Measurements from ENCODE around the gene GHITM.

The GHITM gene

DNA sequence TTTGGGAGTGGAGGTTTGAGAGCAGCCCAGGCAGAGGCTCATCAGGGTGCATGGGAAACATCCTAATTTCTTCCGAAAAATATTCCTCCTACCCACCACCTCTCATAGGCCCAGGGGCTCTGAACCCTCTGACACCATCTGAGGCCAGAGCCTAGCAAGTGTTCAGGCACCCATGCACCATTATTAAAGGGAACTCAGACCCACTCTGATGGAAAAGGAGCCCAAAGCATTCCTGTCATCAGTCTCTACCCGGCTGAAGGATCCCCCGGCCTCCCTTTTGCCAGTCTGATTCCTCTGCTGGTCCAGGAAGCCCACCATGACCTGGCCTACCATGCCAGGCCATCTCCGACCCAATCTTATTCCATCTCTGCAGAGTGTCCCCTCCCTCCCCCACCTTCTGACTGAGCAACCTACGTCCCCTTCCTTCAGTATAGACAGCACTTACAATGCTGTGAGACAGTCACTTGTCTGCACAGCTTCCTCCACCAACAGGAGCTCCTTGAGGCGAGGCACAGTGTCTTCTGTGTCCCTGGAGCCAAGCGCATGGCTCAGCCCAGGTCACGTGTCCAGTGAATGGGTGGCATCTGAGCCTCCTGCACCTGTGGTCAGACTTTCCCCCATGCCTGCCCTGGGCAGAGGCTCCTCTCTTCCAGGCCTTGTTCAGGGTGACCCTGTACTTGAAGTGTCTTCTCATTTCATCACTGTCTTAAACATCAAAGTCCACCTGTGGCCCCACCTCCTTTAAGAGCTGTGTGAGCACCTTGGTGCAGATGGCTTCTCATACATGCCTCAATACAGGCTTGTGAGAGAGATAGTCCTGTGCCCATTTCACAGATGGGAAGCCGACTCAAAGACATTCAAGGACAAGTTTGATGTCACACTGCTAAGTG lies 33.4 kb downstream of the GHITM start:
- TF ChIP-seq, protein P1, sequence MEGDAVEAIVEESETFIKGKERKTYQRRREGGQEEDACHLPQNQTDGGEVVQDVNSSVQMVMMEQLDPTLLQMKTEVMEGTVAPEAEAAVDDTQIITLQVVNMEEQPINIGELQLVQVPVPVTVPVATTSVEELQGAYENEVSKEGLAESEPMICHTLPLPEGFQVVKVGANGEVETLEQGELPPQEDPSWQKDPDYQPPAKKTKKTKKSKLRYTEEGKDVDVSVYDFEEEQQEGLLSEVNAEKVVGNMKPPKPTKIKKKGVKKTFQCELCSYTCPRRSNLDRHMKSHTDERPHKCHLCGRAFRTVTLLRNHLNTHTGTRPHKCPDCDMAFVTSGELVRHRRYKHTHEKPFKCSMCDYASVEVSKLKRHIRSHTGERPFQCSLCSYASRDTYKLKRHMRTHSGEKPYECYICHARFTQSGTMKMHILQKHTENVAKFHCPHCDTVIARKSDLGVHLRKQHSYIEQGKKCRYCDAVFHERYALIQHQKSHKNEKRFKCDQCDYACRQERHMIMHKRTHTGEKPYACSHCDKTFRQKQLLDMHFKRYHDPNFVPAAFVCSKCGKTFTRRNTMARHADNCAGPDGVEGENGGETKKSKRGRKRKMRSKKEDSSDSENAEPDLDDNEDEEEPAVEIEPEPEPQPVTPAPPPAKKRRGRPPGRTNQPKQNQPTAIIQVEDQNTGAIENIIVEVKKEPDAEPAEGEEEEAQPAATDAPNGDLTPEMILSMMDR (conservative IDR thresholded peaks at IDR 0.05; ENCODE audit: low read length): no peak
- no peak for DNase-seq (ENCODE audit: low read depth)

GRCh38 chr10:84173501-84173929 lies 34.2 kb downstream of the GHITM start, which contains the start of gene GPR15LG:
Gene GPR15LG, plus strand, starts transcription at chr10:84173801. Its CDS starts 51 bp downstream, at chr10:84173852.
- DNase-seq (ENCODE audit: low read depth): no peak
- H3K4me3 ChIP-seq (ENCODE audit: low read length): no peak within 1 kb of the TSS
- TF ChIP-seq, protein P1 (conservative IDR thresholded peaks at IDR 0.05; ENCODE audit: low read length): no peak

More for the DNA sequence above, 33.4 kb downstream of the GHITM start:
- H3K4me3 ChIP-seq (ENCODE audit: low read length): no peak overlapping the region

GRCh38 chr10:84175436-84175835 lies 36.1 kb downstream of the GHITM start:
- DNase-seq (ENCODE audit: low read depth): no peak
- H3K4me3 ChIP-seq (ENCODE audit: low read length): no peak overlapping the region
- TF ChIP-seq, protein P1 (conservative IDR thresholded peaks at IDR 0.05; ENCODE audit: low read length): no peak

DNA sequence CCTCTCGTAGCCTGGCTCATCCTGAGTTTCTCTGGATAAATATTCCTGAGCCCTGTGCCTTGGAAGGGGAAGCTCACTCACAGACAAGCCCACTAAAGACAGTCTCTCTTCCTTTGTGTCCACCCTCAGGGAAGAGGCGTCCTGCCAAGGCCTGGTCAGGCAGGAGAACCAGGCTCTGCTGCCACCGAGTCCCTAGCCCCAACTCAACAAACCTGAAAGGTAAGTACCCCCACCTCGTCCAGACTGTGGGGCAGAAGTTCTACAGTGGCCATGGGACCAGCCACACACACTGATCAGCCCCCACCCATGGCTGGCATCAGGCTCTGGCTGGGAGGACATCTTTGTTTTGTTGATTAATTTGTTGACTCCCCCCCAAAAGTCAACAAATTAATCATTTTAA lies 37.0 kb downstream of the GHITM start:
- no peak for DNase-seq (ENCODE audit: low read depth)

DNA sequence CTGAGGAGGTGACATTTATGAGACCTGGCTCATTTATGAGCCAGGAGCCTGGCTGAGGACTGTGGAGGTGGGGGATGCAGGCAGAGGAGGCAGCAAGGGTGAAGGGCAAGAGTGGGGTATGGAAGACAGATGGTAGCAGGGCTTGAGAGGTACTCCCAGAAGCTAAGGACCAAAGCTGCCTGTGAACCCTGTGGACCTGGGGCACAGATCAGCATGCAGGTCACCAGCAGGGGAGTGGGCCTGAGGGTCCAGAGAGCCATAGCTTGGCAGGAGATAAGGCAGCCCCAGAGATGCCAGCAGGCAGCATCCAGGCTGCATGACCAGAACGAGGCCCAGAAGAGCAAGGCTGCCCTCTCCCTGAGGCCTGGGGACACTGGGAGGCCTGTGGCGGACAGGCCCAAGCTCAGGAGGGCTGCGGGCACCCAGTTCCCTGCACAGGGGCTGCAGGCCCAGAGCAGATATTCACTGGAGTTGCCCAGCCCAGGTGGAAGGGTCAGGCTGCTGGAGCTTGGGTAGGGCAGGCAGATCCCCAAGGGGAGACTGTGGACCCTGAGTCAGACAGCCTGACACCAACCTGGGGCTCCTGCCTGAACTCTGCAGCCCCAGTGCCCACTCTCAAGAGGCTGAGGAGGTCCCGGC lies 37.6 kb downstream of the GHITM start:
- TF ChIP-seq, protein P1 (conservative IDR thresholded peaks at IDR 0.05; ENCODE audit: low read length): no peak
- no peak overlapping the region for H3K4me3 ChIP-seq (ENCODE audit: low read length)
- no peak for DNase-seq (ENCODE audit: low read depth)

More for the DNA sequence above, 37.0 kb downstream of the GHITM start:
- no peak overlapping the region for H3K4me3 ChIP-seq (ENCODE audit: low read length)
- TF ChIP-seq, protein P1 (conservative IDR thresholded peaks at IDR 0.05; ENCODE audit: low read length): no peak

GRCh38 chr10:84177541-84178141 lies 38.3 kb downstream of the GHITM start:
- TF ChIP-seq, protein P1 (conservative IDR thresholded peaks at IDR 0.05; ENCODE audit: low read length): no peak
- no peak for DNase-seq (ENCODE audit: low read depth)
- no peak overlapping the region for H3K4me3 ChIP-seq (ENCODE audit: low read length)

All from AG10803 (cell line).